Urinary bladder (tissue), 4 donors: ENCODE data around the gene FOXA2. TPM values are rescaled to one million over a fixed set of nuclear protein-coding genes. Genes with fewer than 3 reads are reported as not detected.
"Not testable (repeated sequence)": the region's sequence is repeated elsewhere in the genome, so short reads cannot be mapped to it uniquely, and the experiment has no call there.

ENCODE experiments used
- DNase-seq: peaks from one replicate; pipeline ENCODE4 v3.0.0-alpha.2; 2015; ENCODE audit errors: extremely low spot score
- H3K27ac ChIP-seq: one replicate; pipeline ENCODE4 v1.5.1; 2013; ENCODE audit warnings: low read depth, mild to moderate bottlenecking, moderate library complexity
- H3K36me3 ChIP-seq: one replicate; pipeline ENCODE4 v1.6.1; 2013; ENCODE audit warnings: mild to moderate bottlenecking, moderate library complexity; ENCODE audit not compliant: insufficient read depth
- H3K4me1 ChIP-seq: one replicate; pipeline ENCODE4 v1.6.1; 2013; ENCODE audit warnings: mild to moderate bottlenecking, moderate library complexity; ENCODE audit not compliant: insufficient read depth
- H3K4me3 ChIP-seq: one replicate; pipeline ENCODE4 v1.5.1; 2013; ENCODE audit warnings: low read depth, low read length
- WGBS: extraction: QIAGEN DNeasy Blood & Tissue Kit; methylation state at CpG from one replicate; pipeline ENCODE4 v1.1.7; 2013; 5-methylcytosine and 5-hydroxymethylcytosine counted together
- polyA plus RNA-seq: library from polyadenylated mRNA; stranded (reverse); fragments of 200-250 nt; gene quantifications from one replicate; pipeline ENCODE4 v1.2.3, GENCODE V29; 2013
- total RNA-seq: library from RNA; depleted of rRNA; stranded (reverse); fragments of >200 nt; gene quantifications from one replicate; pipeline ENCODE4 v1.2.3, GENCODE V29; 2014
- donor health status: healthy with polysubstance abuse.
- donor health status: healthy.

FOXA2 gene
- total and polyA plus RNA-seq, 2 donors, result not detected

- no peaks in the 10 kb centered on the region for H3K36me3 ChIP-seq
- no peak overlapping the region for H3K27ac ChIP-seq
- WGBS, result 90% methylated on average over 2 of the region's 2 CpGs
- H3K4me1 ChIP-seq, result no peaks in the 10 kb centered on the region
- H3K4me3 ChIP-seq, result no peak overlapping the region
- DNase-seq, result no peak
Measured at GRCh38 chr20:22554391-22554790, 30.0 kb downstream of the FOXA2 start.

- 82% methylated on average over 4 of the region's 4 CpGs for WGBS
- not testable (repeated sequence) for DNase-seq, H3K27ac ChIP-seq, H3K36me3 ChIP-seq, H3K4me3 ChIP-seq, H3K4me1 ChIP-seq
Measured at GRCh38 chr20:22550514-22550913, 33.9 kb downstream of the FOXA2 start.

GRCh38 chr20:22548040-22548439, 36.3 kb downstream of the FOXA2 start:
- 74% methylated on average over 4 of the region's 4 CpGs for WGBS
- Histone ChIP-seq H3K4me3 (no peak overlapping the region), H3K36me3 (no peaks in the 10 kb centered on the region), H3K4me1 (no peaks in the 10 kb centered on the region), H3K27ac (no peak overlapping the region)
- DNase-seq, result no peak

- H3K4me3 ChIP-seq, result no peak overlapping the region
- WGBS, result 56% methylated on average over 3 of the region's 3 CpGs
- no peak for DNase-seq
- H3K36me3 ChIP-seq, result no peaks in the 10 kb centered on the region
- no peaks in the 10 kb centered on the region for H3K4me1 ChIP-seq
- H3K27ac ChIP-seq, result no peak overlapping the region
Measured at GRCh38 chr20:22546344-22546743, 38.0 kb downstream of the FOXA2 start.

GRCh38 chr20:22545045-22545444, 39.3 kb downstream of the FOXA2 start:
- Histone ChIP-seq H3K4me3 (no peak overlapping the region), H3K36me3 (no peaks in the 10 kb centered on the region), H3K27ac (no peak overlapping the region), H3K4me1 (no peaks in the 10 kb centered on the region)
- DNase-seq, result no peak

- Histone ChIP-seq H3K27ac (no peak overlapping the region), H3K36me3 (no peaks in the 10 kb centered on the region), H3K4me3 (no peak overlapping the region), H3K4me1 (no peaks in the 10 kb centered on the region)
- WGBS, result 23% methylated on average over 1 of the region's 1 CpG
- DNase-seq, result no peak
Measured at GRCh38 chr20:22544462-22544861, 39.9 kb downstream of the FOXA2 start.

- no peak overlapping the region for H3K4me3 ChIP-seq
- WGBS, result 40% methylated on average over 1 of the region's 1 CpG
- H3K36me3 ChIP-seq, result no peaks in the 10 kb centered on the region
- H3K4me1 ChIP-seq, result no peaks in the 10 kb centered on the region
- DNase-seq, result no peak
- H3K27ac ChIP-seq, result no peak overlapping the region
Measured at GRCh38 chr20:22542427-22542826, 41.9 kb downstream of the FOXA2 start.

- no peaks in the 10 kb centered on the region for H3K36me3 ChIP-seq
- no peak for DNase-seq
- H3K4me3 ChIP-seq, result no peak overlapping the region
- H3K27ac ChIP-seq, result no peak overlapping the region
- WGBS, result 72% methylated on average over 10 of the region's 10 CpGs
- H3K4me1 ChIP-seq, result no peaks in the 10 kb centered on the region
Measured at GRCh38 chr20:22540832-22541231, 43.5 kb downstream of the FOXA2 start.

- DNase-seq, result no peak
- 78% methylated on average over 4 of the region's 4 CpGs for WGBS
- Histone ChIP-seq H3K4me3 (no peak overlapping the region), H3K36me3 (no peaks in the 10 kb centered on the region), H3K27ac (no peak overlapping the region), H3K4me1 (no peaks in the 10 kb centered on the region)
Measured at GRCh38 chr20:22536956-22537756, 47.2 kb downstream of the FOXA2 start.

- no peaks in the 10 kb centered on the region for H3K4me1 ChIP-seq
- H3K4me3 ChIP-seq, result no peak overlapping the region
- H3K27ac ChIP-seq, result no peak overlapping the region
- 74% methylated on average over 5 of the region's 5 CpGs for WGBS
- no peaks in the 10 kb centered on the region for H3K36me3 ChIP-seq
- no peak for DNase-seq
Measured at GRCh38 chr20:22536141-22536828, 48.1 kb downstream of the FOXA2 start.

GRCh38 chr20:22535483-22535882, 48.9 kb downstream of the FOXA2 start:
- Histone ChIP-seq H3K27ac (no peak overlapping the region), H3K36me3 (no peaks in the 10 kb centered on the region), H3K4me3 (no peak overlapping the region), H3K4me1 (no peaks in the 10 kb centered on the region)
- DNase-seq, result no peak
- 76% methylated on average over 5 of the region's 5 CpGs for WGBS

- Histone ChIP-seq H3K27ac (no peak overlapping the region), H3K36me3 (no peaks in the 10 kb centered on the region), H3K4me3 (no peak overlapping the region), H3K4me1 (no peaks in the 10 kb centered on the region)
- DNase-seq, result no peak
- 80% methylated on average over 10 of the region's 10 CpGs for WGBS
Measured at GRCh38 chr20:22533823-22534751, 50.3 kb downstream of the FOXA2 start.

GRCh38 chr20:22532598-22532997, 51.8 kb downstream of the FOXA2 start:
- 79% methylated on average over 3 of the region's 3 CpGs for WGBS
- H3K27ac ChIP-seq, result no peak overlapping the region
- H3K36me3 ChIP-seq, result no peaks in the 10 kb centered on the region
- H3K4me1 ChIP-seq, result no peaks in the 10 kb centered on the region
- no peak for DNase-seq
- H3K4me3 ChIP-seq, result no peak overlapping the region
